ENCODE results near the gene GPR37.

GRCh38 chr7:124779194-124779593 is 13.6 kb upstream of the GPR37 start:
- TF ChIP-seq CTCF (IDR thresholded peaks at IDR 0.05), result no peak
- TF ChIP-seq POLR2A (IDR thresholded peaks at IDR 0.05), result no peak

Data from right lobe of liver (tissue), 4 donors.